GM23338 (cell line): ENCODE results near the gene FXYD5. TPM values are rescaled to one million over a fixed set of nuclear protein-coding genes. Genes with fewer than 3 reads are reported as not detected.

Source experiments
- ATAC-seq: fragments of 200-7000 bp; cut with Tn5 transposase; 3 replicates; pipeline ENCODE4 v1.9.1; 2020
- DNase-seq: peaks from one replicate; pipeline ENCODE4 v3.0.0-alpha.2; 2015; ENCODE audit warnings: low spot score
- H2AFZ ChIP-seq: fragments of 200-600 bp; sonication (generic); 2 replicates; pipeline ENCODE4 v1.8.0; 2016; ENCODE audit warnings: antibody characterized with exemption, mild to moderate bottlenecking, moderate library complexity
- H3F3A ChIP-seq: fragments of 200-600 bp; sonication (generic); replicated peaks from 2 replicates; pipeline ENCODE4 v1.8.0; 2017; ENCODE audit warnings: antibody characterized with exemption, mixed run types, low read depth
- H3K27ac ChIP-seq: fragments of 200-600 bp; sonication (generic); 2 replicates; pipeline ENCODE4 v1.6.1; 2016; ENCODE audit warnings: low read depth
- H3K27me3 ChIP-seq: fragments of 200-600 bp; sonication (generic); 2 replicates; pipeline ENCODE4 v1.8.0; 2016; ENCODE audit warnings: mild to moderate bottlenecking, mixed run types, moderate library complexity; ENCODE audit not compliant: insufficient read depth
- H3K36me3 ChIP-seq: fragments of 200-600 bp; sonication (generic); 2 replicates; pipeline ENCODE4 v1.8.0; 2016; ENCODE audit warnings: mild to moderate bottlenecking; ENCODE audit not compliant: insufficient read depth
- H3K4me1 ChIP-seq: fragments of 200-600 bp; sonication (generic); 2 replicates; pipeline ENCODE4 v1.8.0; 2016; ENCODE audit warnings: mild to moderate bottlenecking, moderate library complexity; ENCODE audit not compliant: insufficient read depth
- H3K4me2 ChIP-seq: fragments of 200-600 bp; sonication (generic); 2 replicates; pipeline ENCODE4 v1.7.1; 2017; ENCODE audit warnings: mixed run types
- H3K4me3 ChIP-seq: fragments of 200-600 bp; sonication (generic); 2 replicates; pipeline ENCODE4 v1.6.1; 2016; ENCODE audit warnings: mixed run types
- H3K79me2 ChIP-seq: fragments of 200-600 bp; sonication (generic); replicated peaks from 2 replicates; pipeline ENCODE4 v1.8.0; 2017; ENCODE audit warnings: mild to moderate bottlenecking; ENCODE audit not compliant: insufficient read depth
- H3K9me2 ChIP-seq: fragments of 200-600 bp; sonication (generic); 2 replicates; pipeline ENCODE4 v1.8.0; 2017; ENCODE audit not compliant: insufficient read depth
- H4K20me1 ChIP-seq: fragments of 200-600 bp; sonication (generic); replicated peaks from 2 replicates; pipeline ENCODE4 v1.8.0; 2017; ENCODE audit warnings: mild to moderate bottlenecking; ENCODE audit not compliant: insufficient read depth
- H3K27ac Mint-ChIP-seq: 2 replicates; pipeline ENCODE4 v1.8.0; 2020; ENCODE audit warnings: inconsistent platforms, mild to moderate bottlenecking, moderate library complexity, mixed read lengths
- H3K27me3 Mint-ChIP-seq: 3 replicates; pipeline ENCODE4 v1.8.0; 2022; ENCODE audit warnings: low read depth, mild to moderate bottlenecking, moderate library complexity, mixed read lengths, inconsistent platforms; ENCODE audit not compliant: insufficient read depth, poor library complexity
- H3K36me3 Mint-ChIP-seq: 3 replicates; pipeline ENCODE4 v1.8.0; 2021; ENCODE audit warnings: low read depth, mild to moderate bottlenecking, inconsistent platforms, moderate library complexity, mixed read lengths
- H3K4me1 Mint-ChIP-seq: 3 replicates; pipeline ENCODE4 v1.8.0; 2020; ENCODE audit warnings: mild to moderate bottlenecking, inconsistent platforms, mixed read lengths
- H3K4me3 Mint-ChIP-seq: 3 replicates; pipeline ENCODE4 v1.8.0; 2021; ENCODE audit warnings: moderate library complexity, mild to moderate bottlenecking, inconsistent platforms, mixed read lengths
- H3K9me3 Mint-ChIP-seq: 3 replicates; pipeline ENCODE4 v1.8.0; 2020; ENCODE audit warnings: moderate library complexity, mild to moderate bottlenecking, inconsistent platforms, mixed read lengths
- CREB1 ChIP-seq: fragments of 250-450 bp; sonication (Bioruptor Pico); IDR thresholded peaks from 2 replicates; pipeline ENCODE4 v1.5.0; 2020; ENCODE audit warnings: low read depth, mild to moderate bottlenecking, moderate library complexity
- CTCF ChIP-seq, 2 experiments: fragments of 200-600 bp in 1 of 2; sonication (generic) in 1 of 2; conservative IDR thresholded peaks; 2 replicates each; pipeline versions ENCODE4 v1.5.1 to v1.6.1; 2016 to 2017; ENCODE audit warnings: antibody characterized with exemption in 2 of 2, low read depth in 2 of 2, mild to moderate bottlenecking in 2 of 2, moderate library complexity in 1 of 2
- JUNB ChIP-seq: IDR thresholded peaks from one replicate; pipeline ENCODE4 v1.6.1; 2016; ENCODE audit warnings: antibody characterized with exemption; ENCODE audit not compliant: unreplicated experiment
- NANOG ChIP-seq: IDR thresholded peaks from 2 replicates; pipeline ENCODE4 v1.6.1; 2016; ENCODE audit warnings: antibody characterized with exemption, borderline replicate concordance
- POLR2AphosphoS5 ChIP-seq: IDR thresholded peaks from 2 replicates; pipeline ENCODE4 v1.6.1; 2016; ENCODE audit warnings: antibody characterized with exemption, low read depth
- REST ChIP-seq: IDR thresholded peaks from one replicate; pipeline ENCODE4 v1.6.1; 2018; ENCODE audit warnings: antibody characterized with exemption; ENCODE audit not compliant: unreplicated experiment
- STAT1 ChIP-seq: IDR thresholded peaks from one replicate; pipeline ENCODE4 v1.6.1; 2016; ENCODE audit warnings: antibody characterized with exemption; ENCODE audit not compliant: unreplicated experiment
- ZNF114 ChIP-seq: fragments of 250-450 bp; sonication (Bioruptor Pico); IDR thresholded peaks from 2 replicates; pipeline ENCODE4 v1.5.0; 2020; ENCODE audit warnings: mild to moderate bottlenecking, moderate library complexity
- ZNF331 ChIP-seq: fragments of 250-450 bp; sonication (Bioruptor Pico); IDR thresholded peaks from 2 replicates; pipeline ENCODE4 v1.5.0; 2020; ENCODE audit warnings: low read depth, mild to moderate bottlenecking, moderate library complexity
- ZNF462 ChIP-seq: fragments of 250-450 bp; sonication (Bioruptor Pico); IDR thresholded peaks from 2 replicates; pipeline ENCODE4 v1.5.0; 2020; ENCODE audit warnings: mild to moderate bottlenecking, moderate library complexity
- polyA plus RNA-seq: library from polyadenylated mRNA; unstranded; fragments of >200 nt; fragmentation: Nextera tagmentation; extraction: Ambion mirVana; gene quantifications from 2 replicates; pipeline ENCODE4 v1.2.1, GENCODE V29; 2016
- total RNA-seq: library from RNA; depleted of rRNA; stranded (reverse); fragments of >200 nt; shearing (Covaris generic); gene quantifications from 2 replicates; pipeline ENCODE4 v1.2.3, GENCODE V29; 2014

FXYD5 gene
- total and polyA plus RNA-seq, 2 experiments from 2014 or later = 97.7 to 233 TPM

GRCh38 chr19:35179830-35180229 is 25.3 kb downstream of the FXYD5 start:
- peaks cover 5% of the 10 kb centered on the region; the same call in 1 of the 3 replicates for H3K4me1 Mint-ChIP-seq
- H3K9me3 Mint-ChIP-seq = peaks cover 8% of the 10 kb centered on the region
- H3K4me3 Mint-ChIP-seq = no peak overlapping the region
- Histone ChIP-seq H4K20me1 (no peaks in the 10 kb centered on the region), H3K27ac (no peak overlapping the region), H3K36me3 (no peaks in the 10 kb centered on the region), H3K9me2 (peaks cover under 1% of the 10 kb centered on the region; the same call in 1 of the 2 replicates), H3K27me3 (no peaks in the 10 kb centered on the region), H3K4me2 (no peak overlapping the region), H3K4me1 (0 out of 2 replicates have a peak, but pooled peaks cover 5% of the 10 kb centered on the region), H2AFZ (no peak overlapping the region), H3K4me3 (no peak overlapping the region), H3F3A (no peaks in the 10 kb centered on the region), H3K79me2 (no peaks in the 10 kb centered on the region)
- no peak overlapping the region for H3K27ac Mint-ChIP-seq
- no peak for TF ChIP-seq STAT1
- no peak for ATAC-seq
- H3K36me3 Mint-ChIP-seq = no peaks in the 10 kb centered on the region; the same call in 2 of the 3 replicates
- H3K27me3 Mint-ChIP-seq = peaks cover 5% of the 10 kb centered on the region
- DNase-seq = no peak

GRCh38 chr19:35181387-35181786 is 26.9 kb downstream of the FXYD5 start:
- Histone ChIP-seq H3K4me1 (no peaks in the 10 kb centered on the region), H3K27me3 (no peaks in the 10 kb centered on the region), H3K27ac (no peak overlapping the region), H4K20me1 (no peaks in the 10 kb centered on the region), H3K9me2 (0 out of 2 replicates have a peak, but pooled peaks cover 4% of the 10 kb centered on the region), H3K4me2 (no peak overlapping the region), H2AFZ (no peak overlapping the region), H3K36me3 (no peaks in the 10 kb centered on the region), H3K79me2 (no peaks in the 10 kb centered on the region), H3K4me3 (no peak overlapping the region), H3F3A (no peaks in the 10 kb centered on the region)
- Mint-ChIP-seq H3K4me1 (no peaks in the 10 kb centered on the region), H3K36me3 (no peaks in the 10 kb centered on the region; the same call in 2 of the 3 replicates), H3K27ac (no peak overlapping the region), H3K4me3 (no peak overlapping the region), H3K27me3 (peaks cover 2% of the 10 kb centered on the region), H3K9me3 (peaks cover 8% of the 10 kb centered on the region)
- DNase-seq = no peak
- no peak for ATAC-seq
- TF ChIP-seq POLR2AphosphoS5 (no peak), CREB1 (CRISPR knock-in tag) (no peak), STAT1 (no peak), CTCF (conservative IDR thresholded peaks at IDR 0.05; ENCODE audit: low read depth in 2 of 2) (no peak), ZNF331 (no peak), REST (no peak), NANOG (no peak), ZNF462 (CRISPR knock-in tag) (no peak), ZNF114 (CRISPR knock-in tag) (no peak), JUNB (no peak)
